IPS-18c (cell line): ENCODE measurements around the gene HIPK3.

Source experiments
- H3K4me3 ChIP-seq: 2 replicates; pipeline ENCODE4 v1.7.0; 2013; ENCODE audit warnings: low read depth, mild to moderate bottlenecking, low read length, moderate library complexity; ENCODE audit not compliant: insufficient read depth
- H3K9me3 ChIP-seq: one replicate; pipeline ENCODE4 v1.6.1; 2013; ENCODE audit warnings: mild to moderate bottlenecking, low read length, moderate library complexity; ENCODE audit not compliant: control insufficient read depth, insufficient read depth

HIPK3 gene

GRCh38 chr11:33394431-33395109 is 137.4 kb downstream of the HIPK3 start:
- Histone ChIP-seq H3K4me3 (no peak overlapping the region), H3K9me3 (no peaks in the 10 kb centered on the region)

GRCh38 chr11:33396361-33396760 is 139.2 kb downstream of the HIPK3 start:
- no peaks in the 10 kb centered on the region for H3K9me3 ChIP-seq
- no peak overlapping the region for H3K4me3 ChIP-seq

- Histone ChIP-seq H3K4me3 (no peak overlapping the region), H3K9me3 (no peaks in the 10 kb centered on the region)
These were observed 142.2 kb downstream of the HIPK3 start for GRCh38 chr11:33399421-33399820.

GRCh38 chr11:33402066-33402465 is 144.9 kb downstream of the HIPK3 start:
- Histone ChIP-seq H3K9me3 (no peaks in the 10 kb centered on the region), H3K4me3 (no peak overlapping the region)

- Histone ChIP-seq H3K9me3 (no peaks in the 10 kb centered on the region), H3K4me3 (no peak overlapping the region)
These were observed 146.2 kb downstream of the HIPK3 start for GRCh38 chr11:33403344-33403743.

GRCh38 chr11:33405834-33406602 is 148.8 kb downstream of the HIPK3 start:
- no peaks in the 10 kb centered on the region for H3K9me3 ChIP-seq
- no peak overlapping the region for H3K4me3 ChIP-seq
